Activated T-helper 1 cell treated with anti-CD3 and anti-CD28 coated beads, Interleukin-2, amount 50 U/mL, for 16 hours (primary cell): Measurements from ENCODE around the gene PLCG2.

ENCODE experiments used
- DNase-seq, 2 donors: peaks; one replicate each; pipeline ENCODE4 v3.0.0-alpha.2; 2020; ENCODE audit warnings: low read depth in 1 of 2, low spot score in 1 of 2

The PLCG2 gene

GRCh38 chr16:81905277-81905676 is 126.2 kb downstream of the PLCG2 start:
- no peak for DNase-seq

- DNase-seq, result no peak
Observed at GRCh38 chr16:81907681-81908080, 128.6 kb downstream of the PLCG2 start.

GRCh38 chr16:81908466-81909262 is 129.6 kb downstream of the PLCG2 start:
- DNase-seq, result no peak

- DNase-seq, result no peak
Observed at GRCh38 chr16:81910366-81910885, 131.3 kb downstream of the PLCG2 start.

- no peak for DNase-seq
Observed at GRCh38 chr16:81912395-81912794, 133.3 kb downstream of the PLCG2 start.

- DNase-seq, result no peak
Observed at GRCh38 chr16:81913222-81913621, 134.1 kb downstream of the PLCG2 start.

GRCh38 chr16:81917375-81917774 is 138.3 kb downstream of the PLCG2 start:
- DNase-seq, result no peak

GRCh38 chr16:81918927-81919326 is 139.8 kb downstream of the PLCG2 start:
- DNase-seq, result no peak

- no peak for DNase-seq
Observed at GRCh38 chr16:81920498-81920897, 141.4 kb downstream of the PLCG2 start.

- no peak for DNase-seq
Observed at GRCh38 chr16:81921085-81921814, 142.2 kb downstream of the PLCG2 start.

- no peak for DNase-seq
Observed at GRCh38 chr16:81921843-81922584, 142.9 kb downstream of the PLCG2 start.

GRCh38 chr16:81923296-81923695 is 144.2 kb downstream of the PLCG2 start:
- no peak for DNase-seq

GRCh38 chr16:81925016-81925415 is 145.9 kb downstream of the PLCG2 start:
- no peak for DNase-seq

GRCh38 chr16:81926036-81926435 is 146.9 kb downstream of the PLCG2 start:
- no peak for DNase-seq

- DNase-seq, result no peak
Observed at GRCh38 chr16:81927561-81928185, 148.6 kb downstream of the PLCG2 start.

GRCh38 chr16:81928271-81928918 is 149.3 kb downstream of the PLCG2 start:
- DNase-seq, result no peak

GRCh38 chr16:81928975-81929374 is 149.9 kb downstream of the PLCG2 start:
- no peak for DNase-seq

GRCh38 chr16:81929841-81930240 is 150.8 kb downstream of the PLCG2 start:
- no peak for DNase-seq

- no peak for DNase-seq
Observed at GRCh38 chr16:81931927-81932326, 152.8 kb downstream of the PLCG2 start.

GRCh38 chr16:81932668-81933067 is 153.6 kb downstream of the PLCG2 start:
- no peak for DNase-seq

GRCh38 chr16:81933361-81933760 is 154.3 kb downstream of the PLCG2 start:
- DNase-seq, result no peak
